HG03457 (cell line): ENCODE data around the gene PAFAH1B1.
A peak's percentile ranks its signal among the peaks of the same experiment; 100 is the strongest.
"Not testable (repeated sequence)": the region's sequence is repeated elsewhere in the genome, so short reads cannot be mapped to it uniquely, and the experiment has no call there.

ENCODE experiments used
- ATAC-seq: cut with Tn5 transposase; IDR thresholded peaks from one replicate; pipeline ENCODE4 v1.9.1; 2021; ENCODE audit warnings: moderate number of reproducible peaks; ENCODE audit not compliant: unreplicated experiment

PAFAH1B1 gene

GRCh38 chr17:2593821-2594721, 617 bp downstream of the PAFAH1B1 start:
- ATAC-seq = peak; percentile 20

- ATAC-seq = no peak
Observed at GRCh38 chr17:2594722-2595599, 1.5 kb downstream of the PAFAH1B1 start.

- ATAC-seq = no peak
Observed at GRCh38 chr17:2595716-2596115, 2.3 kb downstream of the PAFAH1B1 start.

- ATAC-seq = no peak
Observed at GRCh38 chr17:2598166-2598565, 4.7 kb downstream of the PAFAH1B1 start.

- ATAC-seq = no peak
Observed at GRCh38 chr17:2602597-2603017, 9.2 kb downstream of the PAFAH1B1 start.

GRCh38 chr17:2608350-2608913, 15.0 kb downstream of the PAFAH1B1 start:
- ATAC-seq = no peak

- ATAC-seq = no peak
Observed at GRCh38 chr17:2609091-2609490, 15.6 kb downstream of the PAFAH1B1 start.

- no peak for ATAC-seq
Observed at GRCh38 chr17:2610195-2611175, 17.0 kb downstream of the PAFAH1B1 start.

GRCh38 chr17:2611627-2612026, 18.2 kb downstream of the PAFAH1B1 start:
- ATAC-seq = no peak

- no peak for ATAC-seq
Observed at GRCh38 chr17:2612630-2613029, 19.2 kb downstream of the PAFAH1B1 start.

GRCh38 chr17:2613089-2613808, 19.8 kb downstream of the PAFAH1B1 start:
- no peak for ATAC-seq

GRCh38 chr17:2615882-2616281, 22.4 kb downstream of the PAFAH1B1 start:
- no peak for ATAC-seq

GRCh38 chr17:2621241-2621640, 27.8 kb downstream of the PAFAH1B1 start:
- no peak for ATAC-seq

GRCh38 chr17:2621951-2622405, 28.5 kb downstream of the PAFAH1B1 start:
- ATAC-seq = not testable (repeated sequence)

- not testable (repeated sequence) for ATAC-seq
Observed at GRCh38 chr17:2622721-2623301, 29.4 kb downstream of the PAFAH1B1 start.

GRCh38 chr17:2624292-2624731, 30.9 kb downstream of the PAFAH1B1 start:
- no peak for ATAC-seq

- not testable (repeated sequence) for ATAC-seq
Observed at GRCh38 chr17:2626626-2627219, 33.3 kb downstream of the PAFAH1B1 start.

- ATAC-seq = not testable (repeated sequence)
Observed at GRCh38 chr17:2628922-2629321, 35.5 kb downstream of the PAFAH1B1 start.

- ATAC-seq = no peak
Observed at GRCh38 chr17:2631211-2631610, 37.8 kb downstream of the PAFAH1B1 start.
